ENCODE results near the gene CCDC185. TPM values are rescaled to one million over a fixed set of nuclear protein-coding genes. Genes with fewer than 3 reads are reported as not detected.

CCDC185 gene

Small RNAs within 50 kb of the gene (small RNA-seq; reads per million reads assigned to genes)
- not detected for gene RNU4-57P (ENCODE audit: insufficient read depth)

Measured in neuronal stem cell (in vitro differentiated cells).